Activated T-cell treated with anti-CD3 and anti-CD28 coated beads for 1 hour (primary cell): ENCODE measurements around the gene KLHL12.
A peak's percentile ranks its signal among the peaks of the same experiment; 100 is the strongest.

Experiments
- DNase-seq: peaks from one replicate; pipeline ENCODE4 v3.0.0-alpha.2; 2020; ENCODE audit warnings: low read depth

Gene KLHL12

GRCh38 chr1:202880961-202881460 lies 46.0 kb downstream of the KLHL12 start:
- no peak for DNase-seq

GRCh38 chr1:202880062-202880461 lies 47.0 kb downstream of the KLHL12 start:
- no peak for DNase-seq

- DNase-seq: no peak
Observed at GRCh38 chr1:202879128-202879527, 47.9 kb downstream of the KLHL12 start.

GRCh38 chr1:202873026-202873425 lies 54.0 kb downstream of the KLHL12 start:
- no peak for DNase-seq

- DNase-seq: no peak
Observed at GRCh38 chr1:202871367-202871766, 55.7 kb downstream of the KLHL12 start.

- no peak for DNase-seq
Observed at GRCh38 chr1:202862679-202863560, 64.1 kb downstream of the KLHL12 start.

GRCh38 chr1:202861420-202862132 lies 65.5 kb downstream of the KLHL12 start:
- DNase-seq: peak; percentile 5

GRCh38 chr1:202860744-202861419 lies 66.2 kb downstream of the KLHL12 start:
- peak; percentile 14 for DNase-seq

- no peak for DNase-seq
Observed at GRCh38 chr1:202858789-202859414, 68.1 kb downstream of the KLHL12 start.

GRCh38 chr1:202858331-202858730 lies 68.7 kb downstream of the KLHL12 start:
- no peak for DNase-seq

GRCh38 chr1:202857136-202857610 lies 69.9 kb downstream of the KLHL12 start:
- DNase-seq: no peak

GRCh38 chr1:202856014-202856413 lies 71.0 kb downstream of the KLHL12 start:
- no peak for DNase-seq

- DNase-seq: no peak
Observed at GRCh38 chr1:202854787-202855186, 72.2 kb downstream of the KLHL12 start.

- DNase-seq: no peak
Observed at GRCh38 chr1:202852163-202852904, 74.7 kb downstream of the KLHL12 start.

- DNase-seq: no peak
Observed at GRCh38 chr1:202850593-202851362, 76.3 kb downstream of the KLHL12 start.

- no peak for DNase-seq
Observed at GRCh38 chr1:202848191-202848542, 78.9 kb downstream of the KLHL12 start.

GRCh38 chr1:202844935-202845334 lies 82.1 kb downstream of the KLHL12 start:
- DNase-seq: no peak

GRCh38 chr1:202844259-202844658 lies 82.8 kb downstream of the KLHL12 start:
- no peak for DNase-seq

- DNase-seq: no peak
Observed at GRCh38 chr1:202843081-202843480, 84.0 kb downstream of the KLHL12 start.
